CD4-positive, alpha-beta T cell (primary cell): ENCODE results near the gene VMO1. TPM values are rescaled to one million over a fixed set of nuclear protein-coding genes. Genes with fewer than 3 reads are reported as not detected.

Experiments used
- ATAC-seq: fragments of 200-7000 bp; cut with Tn5 transposase; one replicate; pipeline ENCODE4 v1.10.0; 2022; ENCODE audit warnings: mild to moderate bottlenecking; ENCODE audit not compliant: poor library complexity
- CTCF ChIA-PET: fragments of 350-600 bp; sonication (Branson Sonifier 250); formaldehyde crosslinking; loops from one replicate; lab custom pipeline; 2021; ENCODE audit warnings: antibody characterized with exemption, inconsistent platforms; lab: Charles Lee
- POLR2A ChIA-PET: fragments of 350-600 bp; sonication (Branson Sonifier 250); formaldehyde crosslinking; loops from one replicate; lab custom pipeline; 2021; ENCODE audit warnings: antibody characterized with exemption, inconsistent platforms; lab: Charles Lee
- DNase-seq, 14 experiments: peaks; one replicate each; pipeline ENCODE4 v3.0.0-alpha.2; 2013 to 2020; ENCODE audit warnings: mixed read lengths in 2 of 14
- H3K27ac ChIP-seq, 2 donors: one replicate each; pipeline versions ENCODE4 v1.5.1 to v1.7.0; 2013; ENCODE audit warnings: low read length in 2 of 2, low read depth in 1 of 2, mild to moderate bottlenecking in 1 of 2
- H3K27me3 ChIP-seq, 2 experiments: 1 replicate in 1 of 2; 2 replicates in 1 of 2; pipeline versions ENCODE4 v1.6.1 to v1.7.0; 2013; ENCODE audit warnings: low read length in 2 of 2, control low read depth in 1 of 2, mild to moderate bottlenecking in 1 of 2, moderate library complexity in 1 of 2; ENCODE audit not compliant: insufficient read depth in 2 of 2, control insufficient read depth in 1 of 2
- H3K36me3 ChIP-seq: one replicate; pipeline ENCODE4 v1.6.1; 2013; ENCODE audit warnings: low read length, control low read depth; ENCODE audit not compliant: insufficient read depth
- H3K4me1 ChIP-seq: one replicate; pipeline ENCODE4 v1.6.1; 2013; ENCODE audit warnings: low read length, control low read depth; ENCODE audit not compliant: insufficient read depth
- H3K4me3 ChIP-seq: one replicate; pipeline ENCODE4 v1.5.1; 2013; ENCODE audit warnings: mild to moderate bottlenecking, low read length, moderate library complexity
- H3K9me3 ChIP-seq, 2 experiments: 1 replicate in 1 of 2; 2 replicates in 1 of 2; pipeline versions ENCODE4 v1.6.1 to v1.7.0; 2013; ENCODE audit warnings: low read length in 2 of 2, mild to moderate bottlenecking in 2 of 2, control low read depth in 1 of 2, moderate library complexity in 1 of 2; ENCODE audit not compliant: control insufficient read depth in 1 of 2, insufficient read depth in 1 of 2
- H3K27ac Mint-ChIP-seq: one replicate; pipeline ENCODE4 v1.8.0; 2020; ENCODE audit warnings: mixed read lengths
- H3K27me3 Mint-ChIP-seq: one replicate; pipeline ENCODE4 v1.8.0; 2021; ENCODE audit warnings: mixed read lengths
- H3K36me3 Mint-ChIP-seq: one replicate; pipeline ENCODE4 v1.8.0; 2021; ENCODE audit warnings: low read depth, mixed read lengths
- H3K4me1 Mint-ChIP-seq: one replicate; pipeline ENCODE4 v1.8.0; 2021; ENCODE audit warnings: low read depth, mixed read lengths
- H3K4me3 Mint-ChIP-seq: one replicate; pipeline ENCODE4 v1.8.0; 2020; ENCODE audit warnings: mild to moderate bottlenecking, mixed read lengths
- H3K9me3 Mint-ChIP-seq: one replicate; pipeline ENCODE4 v1.8.0; 2020; ENCODE audit warnings: mixed read lengths
- intact Hi-C, 2 experiments: fragments of 100-400 bp; cut with DNase I in 1 of 2; cut with micrococcal nuclease in 1 of 2; formaldehyde crosslinking; loops; one replicate each; pipeline versions ENCODE4 v1.15.1 to v1.9.0; 2023 to 2025; cut with DNase I, micrococcal nuclease
- total RNA-seq, 174 experiments: library from RNA in 2 of 174; stranded (reverse) in 2 of 174; gene quantifications; one replicate each; pipeline ENCODE4 v1.2.3 and lab custom pipeline; 2021 to 2026
- TF ChIP-seq, protein P1 (sequence below): fragments of 200-600 bp; IDR thresholded peaks from one replicate; pipeline ENCODE4 v1.8.0; 2022; ENCODE audit warnings: antibody characterized with exemption, mild to moderate bottlenecking

VMO1 gene
- total RNA-seq, 2 experiments from 2014 or later, result not detected

- Histone ChIP-seq H3K4me1 (peaks cover 12% of the 10 kb centered on the region), H3K9me3 (no peaks in the 10 kb centered on the region), H3K27me3 (no peaks in the 10 kb centered on the region), H3K36me3 (peaks cover 2% of the 10 kb centered on the region), H3K27ac (no peak overlapping the region), H3K4me3 (peak overlapping the region; percentile 57)
- TF ChIP-seq, protein P1, sequence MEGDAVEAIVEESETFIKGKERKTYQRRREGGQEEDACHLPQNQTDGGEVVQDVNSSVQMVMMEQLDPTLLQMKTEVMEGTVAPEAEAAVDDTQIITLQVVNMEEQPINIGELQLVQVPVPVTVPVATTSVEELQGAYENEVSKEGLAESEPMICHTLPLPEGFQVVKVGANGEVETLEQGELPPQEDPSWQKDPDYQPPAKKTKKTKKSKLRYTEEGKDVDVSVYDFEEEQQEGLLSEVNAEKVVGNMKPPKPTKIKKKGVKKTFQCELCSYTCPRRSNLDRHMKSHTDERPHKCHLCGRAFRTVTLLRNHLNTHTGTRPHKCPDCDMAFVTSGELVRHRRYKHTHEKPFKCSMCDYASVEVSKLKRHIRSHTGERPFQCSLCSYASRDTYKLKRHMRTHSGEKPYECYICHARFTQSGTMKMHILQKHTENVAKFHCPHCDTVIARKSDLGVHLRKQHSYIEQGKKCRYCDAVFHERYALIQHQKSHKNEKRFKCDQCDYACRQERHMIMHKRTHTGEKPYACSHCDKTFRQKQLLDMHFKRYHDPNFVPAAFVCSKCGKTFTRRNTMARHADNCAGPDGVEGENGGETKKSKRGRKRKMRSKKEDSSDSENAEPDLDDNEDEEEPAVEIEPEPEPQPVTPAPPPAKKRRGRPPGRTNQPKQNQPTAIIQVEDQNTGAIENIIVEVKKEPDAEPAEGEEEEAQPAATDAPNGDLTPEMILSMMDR, result no peak
- Mint-ChIP-seq H3K36me3 (peaks cover 4% of the 10 kb centered on the region), H3K9me3 (no peaks in the 10 kb centered on the region), H3K4me1 (peaks cover 21% of the 10 kb centered on the region), H3K27ac (peak overlapping the region; percentile 62), H3K4me3 (peak overlapping the region; percentile 87), H3K27me3 (no peaks in the 10 kb centered on the region)
- intact Hi-C loops, result loop anchor here in 1 of 2 experiments (2.0 to 5.0 kb wide), 4 partner anchors 19 to 97 kb away; partner anchors contain the start of genes ARRB2 and MED11
- DNase-seq (no peak), ATAC-seq (no peak)
- ChIA-PET POLR2A (interaction anchor here (1.1 to 2.6 kb wide), 4 partner anchors 12 to 81 kb away, joined by 3 to 18 read pairs (median 6); partner anchors contain the start of genes GLTPD2 and PSMB6), CTCF (interaction anchor here (1.3 to 1.6 kb wide), 2 partner anchors 18 to 82 kb away, joined by 3 to 7 read pairs; no protein-coding TSS in a partner anchor)
Observed at GRCh38 chr17:4807605-4808377, 21.6 kb upstream of the VMO1 start.

DNA sequence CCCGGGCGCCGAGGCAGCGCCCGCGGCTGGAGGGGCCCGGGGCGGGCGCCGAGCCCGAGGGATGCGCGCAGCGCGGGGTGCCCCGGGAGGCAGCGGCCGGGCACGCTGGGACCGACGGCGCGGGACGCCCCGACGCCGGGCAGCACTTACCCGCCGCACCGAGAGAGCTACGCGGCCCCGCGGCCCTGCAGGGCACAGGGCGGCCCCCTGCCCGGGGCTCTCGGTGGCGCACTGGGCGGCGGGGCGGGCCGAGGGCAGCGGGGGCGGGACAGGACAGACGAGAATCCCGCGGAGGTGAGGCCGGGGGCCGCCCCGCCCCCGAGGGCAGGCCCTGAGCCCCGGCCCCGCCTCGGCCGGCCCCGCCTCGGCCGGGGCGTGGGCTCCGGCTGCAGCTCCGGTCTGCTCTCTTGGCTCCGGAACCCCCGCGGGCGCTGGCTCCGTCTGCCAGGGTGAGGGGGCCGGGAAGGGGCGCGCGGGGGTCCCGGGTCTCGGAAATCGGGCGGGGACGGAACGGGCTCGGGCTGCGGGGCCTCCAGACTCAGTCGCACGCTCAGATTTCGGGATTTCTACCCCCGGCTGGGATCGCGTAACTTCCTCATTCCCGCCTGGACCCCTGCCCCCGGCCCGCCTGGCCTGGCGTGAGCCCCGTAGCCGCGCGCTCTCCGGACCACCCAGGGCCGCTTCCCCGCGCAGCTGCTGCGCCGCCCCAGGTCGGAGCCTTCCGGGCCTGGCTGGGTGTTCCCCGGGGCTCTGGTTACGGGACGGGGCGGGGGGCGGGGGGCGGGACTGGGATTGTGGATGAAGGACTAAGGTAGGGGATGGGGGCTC lies 20.8 kb upstream of the VMO1 start, which contains the start of gene PLD2:
Gene PLD2, plus strand, starts transcription at position 376 of the 828 bp plus-strand sequence. CDS start 621 bp downstream, outside the sequence.
- H3K9me3 ChIP-seq, result no peaks in the 10 kb centered on the region
- H3K36me3 ChIP-seq, result peaks cover 2% of the 10 kb centered on the region
- ChIA-PET POLR2A (interaction anchor here (0.6 to 2.6 kb wide), 8 partner anchors 11 to 133 kb away, joined by 3 to 18 read pairs (median 3); partner anchors contain the start of genes GLTPD2, MINK1, PSMB6 and RNF167), CTCF (interaction anchor here (0.8 to 1.8 kb wide), 5 partner anchors 11 to 97 kb away, joined by 3 to 13 read pairs (median 3); partner anchors contain the start of gene PSMB6)
- peak; percentile 98 for ATAC-seq
- peak; percentile 68 to 94 (median 84) for DNase-seq
- no peak within 1 kb of the TSS for H3K27ac Mint-ChIP-seq
- intact Hi-C loops, result loop anchor here in 1 of 2 experiments (2.0 to 5.0 kb wide), 3 partner anchors 75 to 96 kb away; partner anchors contain the start of genes ARRB2 and MED11
- no peaks in the 10 kb centered on the region for H3K27me3 Mint-ChIP-seq
- peak within 1 kb of the TSS; percentile 87 for H3K4me3 Mint-ChIP-seq
- H3K4me1 Mint-ChIP-seq, result peaks cover 21% of the 10 kb centered on the region
- no peaks in the 10 kb centered on the region for H3K27me3 ChIP-seq
- no peak within 1 kb of the TSS for H3K27ac ChIP-seq
- peaks cover 4% of the 10 kb centered on the region for H3K36me3 Mint-ChIP-seq
- peak within 1 kb of the TSS; percentile 57 for H3K4me3 ChIP-seq
- H3K4me1 ChIP-seq, result peaks cover 12% of the 10 kb centered on the region
- TF ChIP-seq, protein P1, result no peak
- no peaks in the 10 kb centered on the region for H3K9me3 Mint-ChIP-seq

DNA sequence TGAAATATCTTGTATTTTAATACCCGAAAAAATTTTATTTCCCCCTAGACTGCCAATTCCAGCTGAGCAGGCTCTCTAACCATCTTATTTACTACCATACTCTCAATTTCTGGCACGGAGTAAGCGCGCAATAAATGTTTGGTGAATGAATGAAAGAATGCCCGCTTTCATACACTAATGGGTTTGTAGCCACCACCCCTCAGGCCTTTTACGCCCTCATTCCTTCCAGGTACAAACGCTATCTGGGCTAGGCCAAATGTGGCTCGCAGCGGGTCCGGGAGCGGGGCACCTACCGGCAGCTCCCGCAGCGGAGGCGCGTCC lies 20.3 kb upstream of the VMO1 start:
- Histone ChIP-seq H3K4me1 (peaks cover 12% of the 10 kb centered on the region), H3K36me3 (peaks cover 2% of the 10 kb centered on the region), H3K27ac (no peak overlapping the region), H3K27me3 (no peaks in the 10 kb centered on the region), H3K4me3 (peak overlapping the region; percentile 51), H3K9me3 (no peaks in the 10 kb centered on the region)
- Mint-ChIP-seq H3K27ac (no peak overlapping the region), H3K27me3 (no peaks in the 10 kb centered on the region), H3K36me3 (peaks cover 4% of the 10 kb centered on the region), H3K9me3 (no peaks in the 10 kb centered on the region), H3K4me3 (peak overlapping the region; percentile 87), H3K4me1 (peaks cover 21% of the 10 kb centered on the region)
- intact Hi-C loops, result loop anchor here in 1 of 2 experiments (2.0 to 5.0 kb wide), 3 partner anchors 76 to 96 kb away; partner anchors contain the start of genes ARRB2 and MED11
- DNase-seq, result no peak
- no peak for ATAC-seq
- POLR2A ChIA-PET, result interaction anchor here (0.6 to 2.6 kb wide), 7 partner anchors 11 to 134 kb away, joined by 3 to 18 read pairs (median 3); partner anchors contain the start of genes GLTPD2, MINK1, PSMB6 and RNF167
- TF ChIP-seq, protein P1, result no peak
- CTCF ChIA-PET, result interaction anchor here (0.8 to 1.8 kb wide), 4 partner anchors 10 to 97 kb away, joined by 3 to 13 read pairs (median 3); partner anchors contain the start of gene PSMB6
